ENCODE measurements around the gene GJC2. TPM values are rescaled to one million over a fixed set of nuclear protein-coding genes. Genes with fewer than 3 reads are reported as not detected.

Gene GJC2
- total RNA-seq, 1 donor from 2014 or later: 1.1 TPM

- no peaks in the 10 kb centered on the region for H4K20me1 ChIP-seq (ENCODE audit: insufficient read depth, low read length)
- Mint-ChIP-seq H3K27me3 (ENCODE audit: low read depth, unreplicated experiment) (peaks cover 3% of the 10 kb centered on the region), H3K4me1 (ENCODE audit: low read depth, unreplicated experiment) (peaks cover 5% of the 10 kb centered on the region), H3K9me3 (ENCODE audit: unreplicated experiment) (peaks cover 2% of the 10 kb centered on the region), H3K36me3 (ENCODE audit: low read depth, unreplicated experiment) (peaks cover 2% of the 10 kb centered on the region), H3K4me3 (ENCODE audit: unreplicated experiment) (no peak overlapping the region), H3K27ac (ENCODE audit: unreplicated experiment) (no peak overlapping the region)
- H3K27ac ChIP-seq (ENCODE audit: low read depth, low read length): peak overlapping the region; percentile 63
- H3K36me3 ChIP-seq (ENCODE audit: insufficient read depth, low read length): no peaks in the 10 kb centered on the region
- H3K4me1 ChIP-seq (ENCODE audit: insufficient read depth, low read length): peaks cover 28% of the 10 kb centered on the region
- H3K9me3 ChIP-seq (ENCODE audit: insufficient read depth, low read depth, low read length): peaks cover 2% of the 10 kb centered on the region
- TF ChIP-seq EZH2 (IDR thresholded peaks at IDR 0.05; ENCODE audit: insufficient read depth, low read length) (no peak), CTCF (IDR thresholded peaks at IDR 0.05; ENCODE audit: insufficient read depth, low read depth, low read length) (no peak)
- H3K4me3 ChIP-seq (ENCODE audit: insufficient read depth, low read depth, low read length): no peak overlapping the region
- peak overlapping the region; percentile 57 for H3K4me2 ChIP-seq (ENCODE audit: low read length)
- FAIRE-seq: no peak
- peaks cover 7% of the 10 kb centered on the region for H3K27me3 ChIP-seq (ENCODE audit: insufficient read depth, low read length)
- H3K9ac ChIP-seq (ENCODE audit: low read length): peak overlapping the region; percentile 58
- DNase-seq (ENCODE audit: low read depth): peak; percentile 65
- peak overlapping the region; percentile 26 for H2AFZ ChIP-seq (ENCODE audit: low read depth, low read length)
- peaks cover 18% of the 10 kb centered on the region for H3K79me2 ChIP-seq (ENCODE audit: insufficient read depth, low read length)
Observed at GRCh38 chr1:228163007-228163753, 13.4 kb downstream of the GJC2 start.

GRCh38 chr1:228163776-228164519 lies 14.2 kb downstream of the GJC2 start:
- Histone ChIP-seq H3K9ac (ENCODE audit: low read length) (no peak overlapping the region), H3K4me3 (ENCODE audit: insufficient read depth, low read depth, low read length) (no peak overlapping the region), H3K27me3 (ENCODE audit: insufficient read depth, low read length) (peaks cover 2% of the 10 kb centered on the region), H3K27ac (ENCODE audit: low read depth, low read length) (no peak overlapping the region), H3K9me3 (ENCODE audit: insufficient read depth, low read depth, low read length) (no peaks in the 10 kb centered on the region), H3K79me2 (ENCODE audit: insufficient read depth, low read length) (peaks cover 25% of the 10 kb centered on the region), H2AFZ (ENCODE audit: low read depth, low read length) (no peak overlapping the region), H3K4me2 (ENCODE audit: low read length) (peak overlapping the region; percentile 94), H3K4me1 (ENCODE audit: insufficient read depth, low read length) (peaks cover 28% of the 10 kb centered on the region), H3K36me3 (ENCODE audit: insufficient read depth, low read length) (no peaks in the 10 kb centered on the region), H4K20me1 (ENCODE audit: insufficient read depth, low read length) (no peaks in the 10 kb centered on the region)
- Mint-ChIP-seq H3K4me1 (ENCODE audit: low read depth, unreplicated experiment) (peaks cover 5% of the 10 kb centered on the region), H3K9me3 (ENCODE audit: unreplicated experiment) (peaks cover 2% of the 10 kb centered on the region), H3K4me3 (ENCODE audit: unreplicated experiment) (peak overlapping the region; percentile 57), H3K27ac (ENCODE audit: unreplicated experiment) (peak overlapping the region; percentile 69), H3K36me3 (ENCODE audit: low read depth, unreplicated experiment) (peaks cover 2% of the 10 kb centered on the region), H3K27me3 (ENCODE audit: low read depth, unreplicated experiment) (peaks cover 3% of the 10 kb centered on the region)
- DNase-seq (ENCODE audit: low read depth): no peak
- FAIRE-seq: no peak
- TF ChIP-seq EZH2 (IDR thresholded peaks at IDR 0.05; ENCODE audit: insufficient read depth, low read length) (no peak), CTCF (IDR thresholded peaks at IDR 0.05; ENCODE audit: insufficient read depth, low read depth, low read length) (no peak)
